Measurements from ENCODE around the gene EYA2.
"Not testable (repeated sequence)": the region's sequence is repeated elsewhere in the genome, so short reads cannot be mapped to it uniquely, and the experiment has no call there.

Gene EYA2

DNA sequence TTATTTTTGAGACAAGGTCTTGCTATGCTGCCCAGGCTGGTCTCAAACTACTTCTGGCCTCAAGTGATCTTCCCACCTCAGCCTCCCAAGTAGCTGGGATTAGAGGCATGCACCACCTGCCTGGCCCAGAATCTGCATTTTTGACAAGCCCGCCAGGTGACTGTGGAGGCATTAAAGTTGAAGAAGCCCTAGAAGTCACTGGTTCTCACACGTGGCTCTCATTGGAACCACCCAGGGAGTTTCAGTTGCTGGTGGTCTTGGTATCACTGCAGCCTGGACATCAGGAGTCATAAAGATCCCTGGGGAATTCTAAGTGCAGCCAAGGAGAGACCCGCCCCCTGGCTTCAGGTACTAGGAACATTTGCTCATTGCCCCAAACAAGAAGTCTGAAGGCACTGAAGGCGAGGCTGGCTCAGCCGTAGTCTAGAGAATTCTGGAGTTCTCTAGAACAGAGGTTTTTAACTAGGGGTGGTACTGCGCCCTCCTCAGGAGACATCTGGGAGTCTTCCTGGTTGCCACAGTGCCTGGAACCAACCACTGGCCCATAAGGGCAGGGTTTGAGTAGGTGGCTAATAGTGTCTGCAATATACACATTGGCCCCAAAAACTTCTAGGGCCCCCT lies 279.1 kb downstream of the EYA2 start:
- no peak for DNase-seq (ENCODE audit: low read depth in 2 of 2)

DNA sequence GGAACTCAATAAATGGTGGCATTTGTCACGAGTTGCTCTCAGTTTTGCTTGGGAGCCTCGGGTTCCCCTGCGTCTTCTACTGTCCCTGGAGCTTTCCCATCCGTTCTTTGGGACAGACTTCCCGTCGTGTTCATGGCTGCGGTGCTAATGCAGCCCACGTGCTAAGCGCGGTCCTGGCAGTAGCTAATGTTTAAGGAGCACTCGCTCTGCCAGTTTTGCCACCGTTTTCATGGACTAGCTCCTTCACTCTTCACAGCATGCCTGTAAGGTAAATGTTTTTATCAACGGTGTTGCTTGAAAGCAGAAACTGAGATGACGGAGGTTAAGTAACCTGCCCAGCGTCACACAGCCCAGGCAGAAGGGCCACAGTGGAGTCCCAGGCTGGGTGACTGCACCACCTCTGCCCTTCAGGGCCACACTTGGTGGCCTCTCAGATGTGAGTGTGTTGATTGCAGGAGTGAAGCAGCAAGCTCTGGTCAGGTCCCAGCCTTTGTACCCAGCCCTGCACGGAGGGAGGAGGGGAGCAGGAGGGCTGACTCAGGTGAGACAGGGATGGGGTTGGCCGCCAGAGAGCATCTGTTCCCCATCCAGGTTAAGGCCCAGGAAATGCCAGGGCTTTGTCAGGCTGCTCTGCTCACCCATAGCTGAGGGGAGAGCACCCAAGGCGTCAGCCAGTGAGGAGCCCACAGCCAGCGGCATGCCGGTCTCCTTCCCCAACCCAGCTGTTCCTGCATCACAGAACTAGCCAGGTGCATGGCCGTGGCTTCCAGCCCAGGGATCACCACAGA lies 280.0 kb downstream of the EYA2 start:
- no peak for DNase-seq (ENCODE audit: low read depth in 2 of 2)

DNA sequence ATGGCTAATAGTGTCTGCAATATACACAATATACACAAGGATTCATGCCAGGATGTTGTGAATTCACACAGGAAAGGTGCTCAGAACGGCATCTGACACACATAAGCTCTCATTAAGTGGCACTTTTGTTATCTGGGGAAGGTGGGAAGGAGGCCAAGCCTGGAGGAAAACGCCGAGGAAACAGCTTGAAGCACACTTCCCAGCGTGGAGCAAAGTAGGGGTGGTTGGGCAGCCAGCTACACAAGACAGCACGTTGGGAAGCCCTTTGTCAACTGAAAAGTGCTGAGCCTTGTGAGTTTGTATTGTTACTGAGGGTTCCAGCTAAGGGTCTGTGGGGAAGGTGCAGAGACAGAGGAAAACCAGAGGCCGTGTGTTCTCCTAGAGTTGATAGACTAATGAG lies 280.9 kb downstream of the EYA2 start:
- DNase-seq (ENCODE audit: low read depth in 2 of 2) = no peak

DNA sequence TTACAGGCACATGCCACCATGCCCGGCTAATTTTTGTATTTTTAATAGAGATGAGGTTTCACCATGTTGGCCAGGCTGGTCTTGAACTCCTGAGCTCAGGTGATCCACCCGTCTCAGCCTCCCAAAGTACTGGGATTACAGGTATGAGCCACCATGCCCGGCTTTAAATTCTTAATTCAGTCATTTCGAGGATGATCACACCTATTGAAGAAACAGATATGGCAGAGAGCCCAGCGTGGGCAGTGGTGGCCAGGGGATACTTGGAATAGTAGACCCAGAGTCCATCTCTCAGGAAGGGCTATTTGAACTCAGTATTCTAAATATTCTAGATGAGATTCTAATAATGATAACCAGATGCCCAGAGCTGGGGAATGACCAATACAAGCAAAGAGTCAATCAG lies 281.6 kb downstream of the EYA2 start:
- not testable (repeated sequence) for DNase-seq (ENCODE audit: low read depth in 2 of 2)

DNA sequence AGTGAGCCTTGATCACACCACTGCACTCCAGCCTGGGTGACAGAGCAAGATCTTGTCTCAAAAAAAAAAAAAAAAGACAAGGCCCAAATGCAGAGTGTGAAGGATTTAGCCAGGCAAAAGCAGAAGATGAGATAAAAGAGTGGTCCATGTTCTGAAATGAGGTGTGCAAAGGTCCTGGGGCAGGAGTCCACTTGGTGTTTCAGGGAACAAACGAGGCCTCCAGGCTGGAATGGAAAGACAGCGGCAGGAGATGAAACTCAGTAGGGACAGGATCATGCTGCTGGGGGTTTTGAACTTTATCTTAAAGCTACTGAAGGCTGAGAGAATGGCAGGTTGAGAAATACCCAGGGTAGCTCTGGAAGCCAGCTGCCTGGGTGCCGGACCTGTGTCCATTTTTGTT lies 283.6 kb downstream of the EYA2 start:
- no peak for DNase-seq (ENCODE audit: low read depth in 2 of 2)

DNA sequence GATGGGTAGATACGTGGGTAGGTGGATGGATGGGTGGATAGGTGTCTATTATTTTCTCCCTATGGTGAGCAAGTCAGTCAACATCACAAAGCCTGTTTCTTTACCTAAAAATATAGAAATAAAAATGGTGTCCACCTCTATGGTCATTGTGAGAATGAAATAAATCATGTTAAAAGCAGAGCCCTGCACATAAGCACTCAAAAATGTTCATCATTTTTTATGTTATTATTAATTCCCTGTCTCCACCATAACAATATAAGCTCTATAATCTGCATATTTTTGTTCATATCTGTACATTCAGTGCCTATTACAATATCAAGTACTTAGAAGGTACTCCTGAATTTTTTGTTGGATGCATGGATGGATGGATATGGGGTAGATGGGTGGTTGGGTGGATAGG lies 284.2 kb downstream of the EYA2 start:
- DNase-seq (ENCODE audit: low read depth in 2 of 2) = no peak

DNA sequence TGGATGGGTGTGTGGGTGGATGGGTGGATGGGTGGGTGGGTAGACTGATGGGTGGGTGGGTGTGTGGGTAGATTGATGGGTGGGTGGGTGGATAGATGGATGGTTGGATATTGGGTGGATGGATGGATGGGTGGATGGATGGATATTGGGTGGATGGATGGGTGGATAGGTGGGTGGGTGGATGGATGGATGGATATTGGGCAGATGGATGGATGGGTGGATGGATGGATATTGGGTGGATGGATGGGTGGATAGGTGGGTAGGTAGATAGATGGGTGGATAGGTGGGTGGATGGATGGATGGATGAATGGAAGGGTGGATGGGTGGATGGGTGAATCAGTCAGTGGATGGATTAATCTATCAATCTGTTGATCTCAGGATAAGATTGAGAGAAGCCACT lies 284.6 kb downstream of the EYA2 start:
- no peak for DNase-seq (ENCODE audit: low read depth in 2 of 2)

DNA sequence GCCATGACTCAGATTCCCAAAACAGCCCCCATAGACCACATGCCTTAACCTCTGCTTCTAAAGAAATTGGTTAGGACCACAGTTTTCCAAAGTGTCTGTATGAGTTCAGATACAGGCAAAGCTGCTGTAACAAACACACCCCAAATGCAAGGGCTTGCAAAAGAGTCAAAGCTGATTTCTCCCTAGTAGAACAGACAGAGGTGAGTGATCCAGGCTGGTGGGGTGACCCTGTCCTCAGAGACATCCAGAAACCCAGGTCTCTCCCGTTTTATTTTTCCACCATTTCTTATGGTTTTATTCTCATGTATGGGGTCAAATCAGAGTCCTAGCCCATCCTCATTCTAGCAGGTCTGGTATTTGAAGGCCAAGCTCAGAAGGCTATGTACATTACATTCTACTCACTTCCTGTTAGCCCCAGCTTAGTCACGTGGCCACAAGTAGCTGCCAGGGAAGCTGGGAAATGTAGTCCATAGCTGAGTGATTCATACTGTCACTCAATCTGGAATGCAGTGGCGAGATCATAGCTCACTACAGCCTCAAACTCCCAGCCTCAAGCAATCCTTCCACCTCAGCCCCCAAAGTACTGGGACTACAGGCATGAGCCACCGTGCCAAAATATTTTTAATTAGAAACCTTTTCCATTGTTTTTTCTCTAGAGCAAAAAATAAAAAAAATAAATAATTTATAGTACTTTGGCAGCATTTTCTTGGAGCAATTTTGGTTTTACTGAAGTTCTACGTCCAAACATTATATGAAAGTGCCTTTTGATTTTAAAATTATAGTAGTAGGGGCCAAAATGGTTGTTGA lies 286.6 kb downstream of the EYA2 start:
- no peak for DNase-seq (ENCODE audit: low read depth in 2 of 2)

DNA sequence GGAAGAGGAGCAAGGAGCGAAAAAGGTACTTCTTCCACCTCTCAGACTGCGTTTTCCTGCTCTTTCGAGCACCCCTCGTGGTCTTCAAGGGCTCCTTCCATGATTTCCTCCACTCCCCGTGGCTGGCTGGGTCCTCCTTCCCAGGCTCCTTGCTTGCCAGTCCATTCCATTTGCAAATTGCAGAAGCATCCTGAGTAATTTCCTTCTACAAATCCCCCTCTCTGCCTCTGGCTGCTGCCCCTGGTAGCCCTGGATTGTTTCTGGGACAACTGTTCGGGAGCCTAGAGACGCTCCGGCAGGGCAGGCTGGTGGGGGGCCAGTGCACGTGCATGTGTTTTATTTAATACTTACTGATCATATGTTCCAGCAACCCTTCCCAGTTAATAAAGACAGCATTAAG lies 288.7 kb downstream of the EYA2 start:
- no peak for DNase-seq (ENCODE audit: low read depth in 2 of 2)

DNA sequence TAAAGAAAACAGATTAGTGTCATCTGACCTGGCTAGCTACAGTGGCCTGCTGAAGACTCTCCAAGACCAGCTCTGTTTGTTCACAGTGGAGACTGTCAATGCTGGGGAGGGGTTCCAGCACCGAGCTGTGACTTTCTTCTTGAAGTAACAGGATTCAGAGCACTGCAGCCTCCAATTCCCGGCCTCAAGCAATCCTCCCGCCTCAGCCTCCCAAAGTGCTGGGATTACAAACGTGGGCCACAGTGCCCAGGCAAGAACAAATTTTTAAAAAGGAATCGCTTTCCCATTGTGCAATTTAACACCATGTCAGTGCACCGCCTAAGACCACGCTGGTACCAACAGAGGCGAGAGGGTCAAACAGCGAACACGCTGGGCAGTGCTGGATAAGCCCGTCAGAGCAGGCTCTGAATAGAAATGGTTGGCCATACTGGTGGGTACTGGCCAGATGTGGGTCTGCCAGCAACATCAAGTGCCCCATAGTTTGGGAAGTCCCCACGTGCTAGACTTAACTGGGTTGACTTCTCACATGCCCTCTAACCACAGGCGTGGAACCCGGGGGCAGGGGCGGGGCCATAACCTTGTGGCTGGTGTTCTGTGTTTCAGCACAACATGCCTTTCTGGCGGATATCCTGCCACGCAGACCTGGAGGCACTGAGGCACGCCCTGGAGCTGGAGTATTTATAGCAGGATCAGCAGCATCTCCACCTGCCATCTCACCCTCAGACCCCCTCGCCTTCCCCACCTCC lies 293.0 kb downstream of the EYA2 start:
- no peak for DNase-seq (ENCODE audit: low read depth in 2 of 2)

DNA sequence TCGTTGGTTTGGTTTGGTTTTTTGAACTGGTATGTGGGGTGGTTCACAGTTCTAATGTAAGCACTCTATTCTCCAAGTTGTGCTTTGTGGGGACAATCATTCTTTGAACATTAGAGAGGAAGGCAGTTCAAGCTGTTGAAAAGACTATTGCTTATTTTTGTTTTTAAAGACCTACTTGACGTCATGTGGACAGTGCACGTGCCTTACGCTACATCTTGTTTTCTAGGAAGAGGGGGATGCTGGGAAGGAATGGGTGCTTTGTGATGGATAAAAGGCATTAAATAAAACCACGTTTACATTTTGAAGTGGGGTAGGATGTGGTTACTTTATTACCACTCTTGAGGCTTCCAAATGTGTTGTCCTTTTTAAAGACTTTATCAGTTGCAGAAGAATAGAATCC lies 293.9 kb downstream of the EYA2 start:
- no peak for DNase-seq (ENCODE audit: low read depth in 2 of 2)

DNA sequence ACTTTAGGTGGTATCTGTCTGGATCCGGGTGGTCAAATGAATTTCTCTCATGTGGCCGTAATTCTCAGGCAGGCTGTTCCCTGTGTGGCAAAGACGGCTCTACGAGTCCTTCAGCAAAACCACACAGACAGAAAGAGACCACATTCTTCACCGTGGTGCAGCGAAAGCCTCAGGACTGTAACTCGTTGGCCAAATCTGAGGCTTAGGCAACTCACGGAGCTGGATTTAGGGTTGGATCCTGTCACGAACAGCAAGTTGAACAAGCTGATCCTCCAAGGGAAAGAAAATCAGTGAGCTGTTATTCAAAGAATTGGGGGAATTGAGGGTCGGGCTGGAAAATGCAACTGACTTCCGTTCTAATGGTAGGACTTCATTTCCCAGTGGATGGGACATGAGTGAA lies 294.4 kb downstream of the EYA2 start:
- DNase-seq (ENCODE audit: low read depth in 2 of 2) = no peak

DNA sequence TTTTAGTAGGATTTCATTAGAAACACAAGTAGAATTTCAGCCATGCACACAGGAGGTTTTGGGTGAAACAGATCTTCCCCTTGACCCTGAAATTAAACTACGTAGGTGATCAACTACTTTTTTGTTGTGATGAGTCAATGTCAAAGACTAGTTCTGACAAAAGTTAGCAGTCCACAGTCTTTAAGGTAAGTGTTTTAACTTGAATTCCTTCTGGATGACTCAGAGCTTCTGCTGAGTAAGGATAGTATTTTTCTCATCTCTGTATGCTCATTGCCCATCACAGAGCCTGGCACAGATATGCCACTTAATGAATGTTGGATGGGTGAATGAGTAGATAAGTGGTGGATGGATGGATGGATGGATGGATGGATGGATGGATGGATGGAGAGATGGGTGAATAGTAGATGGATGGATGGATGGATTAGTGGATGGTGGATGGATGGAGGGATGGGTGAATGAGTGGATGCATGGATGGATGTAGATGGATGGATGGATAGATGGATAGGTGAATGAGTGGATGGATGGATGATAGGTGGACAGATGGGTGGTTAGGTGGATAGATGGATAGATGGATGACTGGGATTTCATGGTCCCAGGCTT lies 296.5 kb downstream of the EYA2 start:
- DNase-seq (ENCODE audit: low read depth in 2 of 2) = no peak

DNA sequence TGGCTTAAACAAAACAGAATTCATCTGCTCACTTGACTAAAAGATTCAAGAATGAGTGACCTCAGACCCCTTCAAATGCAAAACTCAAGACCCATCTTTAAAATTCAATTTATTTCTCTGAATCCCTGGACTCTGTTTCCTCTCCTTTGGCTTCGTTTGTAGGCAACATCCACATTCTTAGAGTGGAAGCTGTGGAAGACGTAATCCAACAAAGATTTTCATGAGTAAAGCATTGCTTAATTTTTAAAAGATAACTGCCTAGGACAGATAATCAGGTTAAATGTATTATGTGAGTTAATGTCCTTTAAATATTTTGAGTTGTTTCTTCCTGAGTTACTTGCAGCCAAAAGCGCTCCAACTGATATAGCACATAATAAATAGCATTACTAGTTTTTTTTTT lies 297.3 kb downstream of the EYA2 start:
- DNase-seq (ENCODE audit: low read depth in 2 of 2) = no peak

DNA sequence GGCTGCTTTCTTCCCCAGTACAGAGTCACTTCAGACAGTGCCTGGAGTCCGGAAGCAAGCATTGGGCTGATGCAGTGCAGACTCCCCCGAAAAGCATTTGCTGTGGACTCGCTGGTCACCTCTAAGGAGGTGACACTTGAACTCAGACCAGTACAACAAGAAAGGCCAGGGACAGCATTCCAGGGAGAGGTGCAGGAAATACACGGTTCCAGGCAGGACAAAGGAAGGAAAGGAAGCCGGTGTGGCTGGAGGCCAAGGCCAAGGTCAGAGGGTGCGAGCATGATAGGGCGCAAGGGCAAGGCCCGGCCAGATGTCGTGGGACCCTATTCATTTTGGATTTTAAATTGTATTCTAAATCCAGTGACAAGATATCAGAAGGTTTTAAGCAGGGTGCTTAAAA lies 300.9 kb downstream of the EYA2 start:
- no peak for DNase-seq (ENCODE audit: low read depth in 2 of 2)

DNA sequence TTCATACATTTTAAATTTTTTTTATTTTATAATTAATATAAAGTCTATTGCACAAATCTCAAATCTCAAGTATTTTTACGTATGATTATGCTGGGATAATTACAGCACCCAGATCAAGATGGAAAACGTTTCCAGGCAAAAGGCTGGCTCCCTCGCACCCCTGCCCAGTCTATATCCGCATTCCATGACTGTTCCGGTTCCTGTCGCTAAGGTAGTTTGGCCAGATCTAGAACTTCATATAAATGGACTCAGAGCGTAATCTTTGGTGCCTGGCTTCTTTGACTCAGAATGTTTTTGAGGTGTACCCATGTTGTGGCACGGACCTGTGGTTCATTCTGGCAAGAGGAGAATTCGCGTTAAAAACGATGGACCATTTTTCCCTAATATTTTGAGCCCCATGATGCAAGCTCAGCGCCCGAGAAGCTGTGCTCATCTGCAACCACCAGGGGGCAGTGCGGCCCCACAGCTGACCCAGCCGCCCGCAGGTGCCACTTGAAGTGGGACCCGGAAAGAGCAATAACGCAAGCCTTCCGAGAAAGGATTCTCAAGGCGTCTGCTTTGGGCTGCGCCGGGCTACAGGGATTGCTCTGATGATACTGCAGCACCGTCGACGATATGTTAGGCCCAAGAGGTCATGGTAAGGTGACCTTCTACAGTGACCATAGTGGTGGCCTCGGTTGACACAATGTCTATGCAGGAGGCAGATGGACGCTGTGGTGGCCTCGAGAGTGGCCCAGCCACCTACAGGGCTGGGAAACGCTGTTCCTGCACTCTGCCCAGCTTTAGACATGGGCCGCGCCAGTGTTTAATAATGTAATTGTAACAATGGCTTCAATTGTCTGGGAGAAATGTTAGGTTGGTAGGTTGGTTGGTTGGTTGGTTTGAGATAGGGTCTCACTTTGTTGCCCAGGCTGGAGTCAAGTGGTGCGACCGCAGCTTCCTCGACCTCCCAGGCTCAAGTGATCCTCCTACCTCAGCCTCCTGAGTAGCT lies 301.7 kb downstream of the EYA2 start:
- DNase-seq (ENCODE audit: low read depth in 2 of 2) = peak; percentile 23 to 58

DNA sequence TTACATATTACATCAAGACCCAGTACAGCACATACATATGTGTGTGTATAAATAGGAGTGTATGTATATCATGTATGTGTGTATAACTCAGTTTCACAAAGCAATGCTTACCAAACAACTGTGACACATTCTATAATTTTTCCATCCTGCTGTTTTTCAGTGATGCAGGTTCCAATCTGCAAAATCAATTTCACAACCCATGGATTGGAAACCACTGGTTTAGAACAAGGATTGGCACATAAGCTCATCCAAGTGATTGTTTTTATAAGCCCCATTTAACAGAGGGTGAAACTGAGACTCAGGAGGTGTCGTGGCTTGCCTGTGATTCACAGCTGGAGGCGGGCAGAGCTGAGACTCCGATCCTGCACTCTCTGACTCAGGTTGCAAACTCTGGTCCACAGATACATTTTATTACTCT lies 303.6 kb downstream of the EYA2 start:
- no peak for DNase-seq (ENCODE audit: low read depth in 2 of 2)

DNA sequence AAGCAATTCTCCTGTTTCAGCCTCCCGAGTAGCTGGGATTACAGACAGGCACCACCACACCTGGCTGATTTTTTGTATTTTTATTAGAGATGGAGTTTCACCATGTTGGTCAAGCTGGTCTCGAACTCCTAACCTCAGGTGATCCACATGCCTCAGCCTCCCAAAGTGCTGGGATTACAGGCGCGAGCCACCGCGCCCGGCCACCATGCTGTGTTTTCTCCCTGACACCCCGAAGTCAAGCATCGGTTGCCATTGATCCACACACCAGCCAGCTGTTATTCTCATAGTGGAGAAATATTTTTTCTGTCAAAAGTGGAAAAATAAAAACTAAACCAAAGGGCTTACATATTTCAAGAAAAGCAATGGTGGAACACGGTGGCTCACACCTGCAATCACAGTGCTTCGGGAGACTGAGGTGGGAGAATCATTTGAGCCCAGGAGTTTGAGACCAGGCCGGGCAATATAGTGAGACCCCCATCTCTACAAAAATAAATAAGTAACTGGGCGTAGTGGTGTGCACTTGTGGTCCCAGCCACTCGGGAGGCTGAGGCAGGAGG lies 304.4 kb downstream of the EYA2 start:
- no peak for DNase-seq (ENCODE audit: low read depth in 2 of 2)

DNA sequence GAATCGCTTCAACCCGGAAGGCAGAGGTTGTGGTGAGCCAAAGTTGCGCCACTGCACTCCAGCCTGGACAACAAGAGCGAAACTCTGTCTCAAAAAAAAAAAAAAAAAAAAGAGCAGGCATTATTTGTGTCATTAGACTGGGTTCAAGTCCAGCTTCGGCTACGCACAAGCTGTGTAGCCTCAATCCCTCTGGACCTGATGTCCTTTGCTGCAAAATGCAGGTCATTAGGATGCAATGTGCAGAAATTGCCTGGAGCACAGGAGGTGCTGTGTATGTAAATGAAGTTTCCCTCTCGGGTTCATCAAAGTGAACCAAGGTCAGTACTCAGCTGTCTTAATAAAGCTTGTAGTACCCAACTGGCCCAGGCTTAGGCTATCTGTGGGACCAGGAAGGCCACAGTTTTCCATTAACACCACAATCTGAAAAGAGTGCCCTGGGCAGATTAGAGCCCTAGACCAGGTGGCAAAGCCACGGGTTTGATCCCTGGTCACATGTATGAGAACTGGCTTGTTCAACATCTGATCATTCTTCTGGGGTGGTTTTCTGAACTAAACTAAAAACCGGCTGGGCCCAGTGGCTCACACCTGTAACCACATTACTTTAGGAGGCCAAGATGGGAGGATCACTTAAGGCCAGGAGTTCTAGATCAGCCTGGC lies 306.6 kb downstream of the EYA2 start:
- no peak for DNase-seq (ENCODE audit: low read depth in 2 of 2)

Measured in stimulated activated CD8-positive, alpha-beta memory T cell treated with anti-CD3 and anti-CD28 coated beads, Interleukin-7, amount 100 ng/mL, for 1 hour (primary cell).